ENCODE data around the gene CITED1.

DNA sequence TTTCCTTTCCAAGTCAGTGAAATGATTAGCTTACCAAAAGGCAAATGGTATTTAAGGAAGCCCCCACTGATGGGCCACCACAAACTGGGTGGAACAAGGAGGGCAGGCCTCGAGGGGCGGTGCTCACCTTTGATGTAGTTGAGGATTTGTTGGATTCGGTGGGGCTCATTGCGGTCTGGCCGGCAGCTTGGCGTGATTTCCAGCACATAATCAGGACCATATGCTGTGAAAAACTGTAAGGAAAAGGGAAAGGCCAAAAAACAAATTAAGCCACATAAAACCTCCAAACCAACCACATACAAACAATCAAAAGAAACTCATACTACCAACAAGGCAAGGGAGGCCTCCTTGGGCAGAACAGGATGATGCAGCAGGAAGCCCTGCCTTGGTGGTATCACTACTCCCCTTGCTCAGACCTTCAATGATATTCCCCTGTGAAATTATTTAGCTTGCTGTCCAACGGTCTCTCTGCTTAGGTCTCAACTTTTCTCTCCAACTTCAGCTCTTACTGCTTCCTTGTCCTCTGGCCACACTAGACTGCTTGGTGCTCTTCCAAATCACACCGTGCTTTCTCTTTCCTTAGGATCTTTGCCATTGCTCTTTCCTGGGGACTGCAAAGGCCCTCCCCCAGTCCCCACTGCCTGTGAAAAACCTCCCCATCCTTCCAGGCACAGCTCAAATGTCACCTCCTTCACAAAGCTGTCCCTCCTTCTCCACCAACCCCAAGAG lies 46.1 kb upstream of the CITED1 start:
- TF ChIP-seq, protein P1, sequence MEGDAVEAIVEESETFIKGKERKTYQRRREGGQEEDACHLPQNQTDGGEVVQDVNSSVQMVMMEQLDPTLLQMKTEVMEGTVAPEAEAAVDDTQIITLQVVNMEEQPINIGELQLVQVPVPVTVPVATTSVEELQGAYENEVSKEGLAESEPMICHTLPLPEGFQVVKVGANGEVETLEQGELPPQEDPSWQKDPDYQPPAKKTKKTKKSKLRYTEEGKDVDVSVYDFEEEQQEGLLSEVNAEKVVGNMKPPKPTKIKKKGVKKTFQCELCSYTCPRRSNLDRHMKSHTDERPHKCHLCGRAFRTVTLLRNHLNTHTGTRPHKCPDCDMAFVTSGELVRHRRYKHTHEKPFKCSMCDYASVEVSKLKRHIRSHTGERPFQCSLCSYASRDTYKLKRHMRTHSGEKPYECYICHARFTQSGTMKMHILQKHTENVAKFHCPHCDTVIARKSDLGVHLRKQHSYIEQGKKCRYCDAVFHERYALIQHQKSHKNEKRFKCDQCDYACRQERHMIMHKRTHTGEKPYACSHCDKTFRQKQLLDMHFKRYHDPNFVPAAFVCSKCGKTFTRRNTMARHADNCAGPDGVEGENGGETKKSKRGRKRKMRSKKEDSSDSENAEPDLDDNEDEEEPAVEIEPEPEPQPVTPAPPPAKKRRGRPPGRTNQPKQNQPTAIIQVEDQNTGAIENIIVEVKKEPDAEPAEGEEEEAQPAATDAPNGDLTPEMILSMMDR (conservative IDR thresholded peaks at IDR 0.05; ENCODE audit: low read depth, low read length), result no peak
- TF ChIP-seq EZH2 (IDR thresholded peaks at IDR 0.05; ENCODE audit: low read length, unreplicated experiment), result no peak

All from PC-3 (cell line).